Esophagus squamous epithelium (tissue), 5 donors: Measurements from ENCODE around the gene OGFOD3. TPM values are rescaled to one million over a fixed set of nuclear protein-coding genes. Genes with fewer than 3 reads are reported as not detected.

Experiments used
- DNase-seq: peaks from one replicate; lab custom pipeline; 2025; lab: John Stamatoyannopoulos, UW
- H3K27ac ChIP-seq, 4 donors: fragments of 200-600 bp; sonication (generic); one replicate each; pipeline ENCODE4 v1.5.1; 2016 to 2019; ENCODE audit warnings: mild to moderate bottlenecking in 1 of 4
- H3K27me3 ChIP-seq, 4 donors: fragments of 200-600 bp; sonication (generic); 1 replicate in 3 of 4; 2 replicates in 1 of 4; pipeline versions ENCODE4 v1.5.1 to v1.6.0; 2017 to 2021; ENCODE audit warnings: antibody characterized with exemption in 1 of 4
- H3K36me3 ChIP-seq, 3 donors: fragments of 200-600 bp; sonication (generic); one replicate each; pipeline ENCODE4 v1.5.1; 2016 to 2019
- H3K4me1 ChIP-seq, 3 donors: fragments of 200-600 bp; sonication (generic); one replicate each; pipeline ENCODE4 v1.5.1; 2017 to 2019
- H3K4me3 ChIP-seq, 4 donors: fragments of 200-600 bp; sonication (generic); 1 replicate in 3 of 4; 2 replicates in 1 of 4; pipeline ENCODE4 v1.5.1; 2016 to 2019; ENCODE audit warnings: mild to moderate bottlenecking in 2 of 4, moderate library complexity in 1 of 4
- H3K9me3 ChIP-seq, 3 donors: fragments of 200-600 bp; sonication (generic); one replicate each; pipeline ENCODE4 v1.5.1; 2016 to 2019
- CTCF ChIP-seq, 6 experiments: fragments of 450-650 bp in 4 of 6; fragments of 200-600 bp in 2 of 6; sonication (generic) in 2 of 6; IDR thresholded peaks; one replicate each; pipeline ENCODE4 v1.5.1; 2016 to 2019; ENCODE audit warnings: antibody characterized with exemption in 6 of 6, mild to moderate bottlenecking in 4 of 6, moderate library complexity in 4 of 6
- POLR2A ChIP-seq, 4 donors: fragments of 450-650 bp; IDR thresholded peaks; one replicate each; pipeline ENCODE4 v1.6.1; 2017; ENCODE audit warnings: antibody characterized with exemption in 4 of 4, mild to moderate bottlenecking in 4 of 4, moderate library complexity in 3 of 4
- WGBS, 2 donors: methylation state at CpG; one replicate each; pipeline ENCODE4 v1.1.5; 2018; 5-methylcytosine and 5-hydroxymethylcytosine counted together
- intact Hi-C: fragments of 100-400 bp; cut with DNase I; formaldehyde crosslinking; loops from one replicate; pipeline ENCODE4 v1.15.0; 2022
- total RNA-seq, 4 donors: library from RNA; depleted of rRNA; stranded (reverse); fragments of >200 nt; gene quantifications; one replicate each; pipeline ENCODE4 v1.1.0, GENCODE V29; 2016
- donor health status: DM: yes; HTN: yes; CAD: no.

OGFOD3 gene
- total RNA-seq, 4 donors from 2014 or later: 11.9 to 26.7 (median 19.4) TPM

- intact Hi-C loops: no loop called here
- no peak for DNase-seq
Measured at GRCh38 chr17:82439829-82440365, 21.5 kb upstream of the OGFOD3 start.

DNA sequence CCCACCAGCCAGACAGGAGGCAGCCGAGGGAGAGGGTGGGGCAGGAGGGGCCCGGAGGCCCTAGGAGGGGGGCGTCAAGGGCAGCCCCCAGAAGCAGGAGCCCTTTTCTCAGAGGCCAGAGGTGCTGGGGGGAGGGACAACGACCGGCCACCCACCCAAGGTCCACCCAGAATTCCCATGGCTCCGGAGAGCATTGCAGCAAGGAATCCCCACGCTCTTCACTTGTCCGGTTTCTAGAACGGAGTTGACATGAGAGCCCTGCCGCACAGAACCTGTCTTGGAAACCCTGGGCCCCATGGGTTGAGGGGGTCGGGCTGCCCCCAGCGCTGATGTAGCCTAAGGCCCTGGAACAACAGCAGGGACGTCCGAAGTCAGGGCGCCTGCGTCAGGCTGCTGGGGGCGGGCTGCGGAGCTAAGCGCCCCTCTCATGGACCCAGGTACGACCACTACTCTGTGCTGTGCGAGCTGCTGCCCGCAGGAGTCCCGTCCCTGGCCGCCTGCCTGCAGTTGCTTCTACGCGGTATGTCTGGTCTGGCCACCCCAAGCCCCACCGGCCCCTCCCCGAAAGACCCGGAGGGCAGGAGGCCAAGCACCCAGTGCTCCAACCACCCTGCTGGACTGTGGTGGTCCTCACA is 20.9 kb upstream of the OGFOD3 start:
- no peak for DNase-seq

More at GRCh38 chr17:82439829-82440365, 21.5 kb upstream of the OGFOD3 start:
- 94% methylated on average over 20 of the region's 34 CpGs for WGBS, 2 donors
- Histone ChIP-seq H3K4me1 (peaks cover 0 to 47% (median 16%) of the 10 kb centered on the region in 3 donors), H3K4me3 (no peak overlapping the region), H3K27ac (no peak overlapping the region), H3K9me3 (no peaks in the 10 kb centered on the region), H3K27me3 (no peaks in the 10 kb centered on the region), H3K36me3 (peaks cover 6 to 86% (median 21%) of the 10 kb centered on the region in 3 donors)
- TF ChIP-seq CTCF (IDR thresholded peaks at IDR 0.05) (no peak), POLR2A (IDR thresholded peaks at IDR 0.05) (no peak)

GRCh38 chr17:82438401-82439193 is 20.2 kb upstream of the OGFOD3 start:
- peaks cover 0 to 42% (median 11%) of the 10 kb centered on the region in 3 donors for H3K4me1 ChIP-seq
- H3K4me3 ChIP-seq: no peak overlapping the region
- intact Hi-C loops: no loop called here
- H3K9me3 ChIP-seq: no peaks in the 10 kb centered on the region
- no peaks in the 10 kb centered on the region for H3K27me3 ChIP-seq
- H3K36me3 ChIP-seq: peaks cover 6 to 81% (median 16%) of the 10 kb centered on the region in 3 donors
- H3K27ac ChIP-seq: no peak overlapping the region
- no peak for TF ChIP-seq CTCF (IDR thresholded peaks at IDR 0.05)
- no peak for TF ChIP-seq POLR2A (IDR thresholded peaks at IDR 0.05)
- DNase-seq: no peak
- 80 to 88% methylated on average over 2 to 6 of the region's 26 CpGs for WGBS, 2 donors

More for the DNA sequence above, 20.9 kb upstream of the OGFOD3 start:
- intact Hi-C loops: no loop called here
- H3K4me3 ChIP-seq: no peak overlapping the region
- no peak overlapping the region for H3K27ac ChIP-seq
- H3K9me3 ChIP-seq: no peaks in the 10 kb centered on the region
- peaks cover 6 to 81% (median 19%) of the 10 kb centered on the region in 3 donors for H3K36me3 ChIP-seq
- no peaks in the 10 kb centered on the region for H3K27me3 ChIP-seq
- TF ChIP-seq CTCF (IDR thresholded peaks at IDR 0.05) (no peak), POLR2A (IDR thresholded peaks at IDR 0.05) (no peak)
- no CpG with 5 or more reads among the region's 29 CpGs for WGBS, 2 donors
- H3K4me1 ChIP-seq: peaks cover 0 to 47% (median 11%) of the 10 kb centered on the region in 3 donors

DNA sequence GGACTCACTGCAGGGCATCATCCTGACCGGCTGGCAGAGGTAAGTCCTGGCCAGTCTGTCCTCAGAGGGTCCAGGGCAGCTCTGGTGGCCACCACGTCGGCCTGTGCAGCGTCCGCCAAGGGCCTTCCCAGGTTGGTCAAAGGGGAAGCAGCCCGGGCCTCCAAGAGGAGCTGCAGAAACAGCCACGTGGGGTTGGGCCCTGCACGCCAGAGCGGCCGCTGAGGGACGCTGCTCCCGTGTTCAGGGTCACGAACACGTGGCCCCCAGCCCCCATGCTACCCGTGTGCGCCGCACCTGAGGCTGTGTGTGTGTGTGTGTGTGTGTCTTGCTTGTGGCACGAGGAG is 18.9 kb upstream of the OGFOD3 start:
- H3K27me3 ChIP-seq: no peaks in the 10 kb centered on the region
- H3K4me3 ChIP-seq: no peak overlapping the region
- H3K27ac ChIP-seq: no peak overlapping the region
- no peak for TF ChIP-seq POLR2A (IDR thresholded peaks at IDR 0.05)
- TF ChIP-seq CTCF (IDR thresholded peaks at IDR 0.05): no peak
- H3K4me1 ChIP-seq: peaks cover 0 to 31% (median 7%) of the 10 kb centered on the region in 3 donors
- 90 to 93% methylated on average over 3 to 6 of the region's 18 CpGs for WGBS, 2 donors
- H3K9me3 ChIP-seq: no peaks in the 10 kb centered on the region
- DNase-seq: no peak
- peaks cover 5 to 73% (median 7%) of the 10 kb centered on the region in 3 donors for H3K36me3 ChIP-seq
- intact Hi-C loops: no loop called here
